GM18508 (cell line): Measurements from ENCODE around the gene SLC22A31.

Source experiments
- ATAC-seq: cut with Tn5 transposase; IDR thresholded peaks from one replicate; pipeline ENCODE4 v1.9.1; 2021; ENCODE audit warnings: moderate number of reproducible peaks; ENCODE audit not compliant: insufficient read depth, unreplicated experiment

Gene SLC22A31

DNA sequence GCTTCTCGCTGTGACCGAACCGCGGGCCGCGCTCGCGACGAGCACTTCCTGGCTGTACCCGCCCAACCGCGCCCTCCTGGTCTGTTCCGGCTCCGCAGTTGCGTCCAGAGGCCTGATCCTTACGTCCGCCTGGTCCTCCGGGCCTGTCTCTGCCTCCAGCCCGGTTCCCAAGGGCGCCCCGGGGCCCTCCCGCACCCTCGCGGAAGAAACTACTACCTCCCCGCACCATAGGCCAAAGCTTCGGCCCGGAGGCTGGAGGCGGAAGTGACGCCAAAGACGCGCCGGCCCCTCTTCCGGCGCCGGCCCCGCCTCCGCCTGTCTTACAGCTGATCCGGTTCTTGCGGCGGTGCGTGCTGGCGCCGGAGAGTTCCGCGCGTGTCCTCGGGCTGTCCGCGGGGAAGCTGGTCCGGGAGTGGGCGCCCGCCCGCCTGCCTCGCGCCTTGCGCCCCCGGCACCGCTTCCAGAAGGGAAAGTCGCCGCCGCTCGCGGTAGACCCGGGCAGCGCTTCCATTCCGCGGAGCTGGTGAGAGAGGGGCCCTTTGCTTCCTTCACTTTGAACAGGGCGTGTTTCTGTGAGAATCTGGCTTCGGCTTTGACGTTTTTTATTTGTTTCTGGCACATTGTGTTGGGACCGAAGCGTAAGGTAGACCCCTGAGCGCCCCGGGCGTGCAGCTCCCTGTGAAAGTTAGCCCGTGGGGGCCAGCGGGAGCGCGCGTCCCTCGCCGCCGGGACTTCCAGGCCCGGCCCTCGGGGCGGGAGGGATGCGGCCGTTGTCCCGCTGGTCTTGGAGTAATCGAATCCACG is 17.3 kb upstream of the SLC22A31 start, which contains the start of gene ZNF778:
Gene ZNF778, plus strand, starts transcription at position 316 of the 804 bp plus-strand sequence. CDS start 3,425 bp downstream, outside the sequence.
- no peak for ATAC-seq

DNA sequence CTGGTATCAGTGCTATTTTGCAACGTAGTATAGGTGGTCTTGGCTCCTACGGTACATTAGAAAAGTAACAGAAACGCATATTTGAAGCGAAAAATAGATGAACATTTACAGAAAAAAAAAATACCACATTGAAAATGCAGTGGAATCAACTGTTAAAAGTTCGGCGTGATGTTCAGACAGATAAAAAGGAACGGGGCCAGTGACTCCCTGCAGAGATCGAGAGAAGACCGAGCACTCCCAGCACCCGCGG is 16.7 kb upstream of the SLC22A31 start:
- ATAC-seq = no peak

DNA sequence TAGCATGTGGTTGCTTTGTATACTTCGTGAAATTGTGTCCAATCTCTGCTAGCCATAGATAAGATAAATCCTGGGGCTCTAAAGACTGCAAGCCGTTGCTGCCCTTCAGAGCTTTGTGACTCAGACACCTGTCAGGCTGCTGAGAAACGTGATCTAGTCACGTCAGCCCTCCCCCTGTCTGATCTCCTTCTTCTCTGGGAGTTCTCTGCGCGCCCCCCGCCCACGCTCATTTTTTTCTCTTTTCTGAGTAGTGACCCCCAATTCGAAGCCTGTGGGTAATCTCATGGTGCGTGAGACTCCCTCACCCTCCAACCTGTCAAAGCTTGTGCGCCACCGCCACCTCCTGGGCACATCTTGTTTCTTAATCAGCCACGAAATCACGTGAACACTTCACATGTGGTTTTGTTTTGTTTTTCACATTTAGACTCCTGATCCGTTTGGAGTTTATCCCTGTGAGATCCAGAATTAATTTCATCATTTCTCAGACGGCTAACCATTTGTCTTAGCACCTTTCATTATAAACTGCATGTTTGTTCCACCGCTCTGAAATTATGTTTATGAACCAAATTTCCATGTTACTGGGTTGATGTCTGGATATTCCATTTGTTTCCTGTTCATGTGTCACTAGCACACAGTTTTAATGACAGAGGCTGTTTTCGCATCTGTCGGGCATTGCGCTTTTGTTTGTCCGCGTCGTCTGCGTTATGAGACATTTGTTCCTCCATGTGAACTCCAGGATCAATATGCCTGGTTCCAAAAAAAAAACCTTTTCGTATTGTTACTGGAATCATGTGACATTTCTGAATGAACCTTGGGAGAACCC is 16.2 kb upstream of the SLC22A31 start:
- no peak for ATAC-seq

DNA sequence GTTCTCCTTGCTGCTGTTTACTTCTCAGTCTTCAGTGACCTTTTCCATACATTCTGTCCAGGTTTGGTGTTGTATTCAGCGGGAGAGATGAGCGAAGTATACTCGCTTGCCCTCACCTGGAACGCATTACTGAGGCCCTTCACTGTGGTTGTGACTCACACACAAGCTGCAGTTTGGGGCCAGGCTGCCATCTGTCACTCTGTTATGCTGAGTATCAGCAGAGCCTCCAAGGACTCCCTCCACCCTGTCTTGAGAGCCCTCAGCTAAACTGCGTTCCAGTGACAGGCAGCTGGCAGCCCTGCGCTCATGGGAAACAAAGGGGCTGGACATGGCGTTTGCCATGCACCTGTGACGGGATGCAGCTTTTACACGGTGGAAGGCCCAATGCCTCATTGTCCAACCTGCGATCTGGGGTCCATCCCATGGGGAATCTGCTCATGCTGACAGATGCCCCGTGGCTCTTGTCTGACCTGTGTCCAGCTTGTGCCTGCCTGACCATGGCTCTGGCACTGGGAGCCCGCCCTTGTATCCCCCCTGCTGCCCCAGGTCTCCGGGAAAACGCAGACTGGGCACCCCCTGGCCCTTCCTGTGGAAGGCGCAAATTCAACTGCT is 10.7 kb upstream of the SLC22A31 start:
- ATAC-seq = no peak

DNA sequence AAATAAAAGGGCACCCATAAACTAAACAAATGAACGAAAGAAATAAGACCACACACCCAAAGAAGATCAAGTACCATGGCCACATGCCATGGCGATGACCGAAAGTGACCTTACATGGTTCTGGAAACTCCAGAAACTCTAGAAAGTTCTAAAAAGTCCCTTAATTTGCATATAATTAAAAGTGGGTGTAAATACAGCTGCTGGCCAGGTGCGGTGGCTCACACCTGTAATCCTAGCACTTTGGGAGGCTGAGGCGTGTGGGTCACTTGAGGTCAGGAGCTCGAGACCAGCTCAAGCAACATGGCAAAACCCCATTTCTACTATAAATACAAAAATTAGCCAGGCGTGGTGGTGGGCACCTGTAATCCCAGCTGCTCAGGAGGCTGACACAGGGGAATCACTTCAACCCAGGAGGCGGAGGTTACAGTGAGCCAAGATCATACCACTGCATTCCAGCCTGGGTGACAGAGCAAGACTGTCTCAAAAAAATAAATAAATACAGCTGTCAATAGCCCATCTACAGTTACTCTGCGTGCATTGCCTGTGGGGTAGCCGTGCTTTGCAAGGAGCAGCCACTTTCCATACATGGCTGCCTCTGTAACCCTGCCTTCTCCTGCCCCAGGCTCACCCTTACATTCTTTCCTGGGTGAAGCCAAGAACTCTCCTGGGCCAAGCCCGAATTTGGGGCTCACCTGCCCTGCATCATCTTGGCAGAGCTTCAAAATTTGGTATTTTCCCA is 10.0 kb upstream of the SLC22A31 start:
- ATAC-seq = no peak

DNA sequence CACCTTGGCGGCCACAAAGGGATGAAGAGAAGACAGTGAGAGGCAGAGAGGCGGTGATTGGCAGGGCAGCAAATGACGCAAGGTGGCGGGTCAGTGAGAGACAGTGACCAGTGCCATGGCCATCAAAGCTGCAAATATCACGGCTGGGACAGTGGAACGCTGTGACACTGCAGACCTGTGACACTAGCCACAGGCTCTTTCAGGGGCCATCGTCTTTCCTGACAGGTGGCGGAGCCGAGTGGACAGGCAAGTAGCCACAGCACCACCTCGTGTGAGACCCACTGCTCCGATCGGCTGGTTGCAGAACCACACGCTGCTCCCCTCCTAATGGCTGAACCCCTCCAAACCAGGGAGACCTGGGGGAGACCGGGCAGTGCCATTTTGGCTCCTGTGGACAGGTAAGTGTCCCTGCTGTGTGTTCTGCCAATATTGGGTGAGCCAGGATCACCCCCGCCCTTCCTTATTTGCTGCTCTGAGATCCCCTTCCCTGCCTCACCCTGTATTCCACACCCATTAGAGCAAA is 9.2 kb upstream of the SLC22A31 start:
- ATAC-seq = no peak

DNA sequence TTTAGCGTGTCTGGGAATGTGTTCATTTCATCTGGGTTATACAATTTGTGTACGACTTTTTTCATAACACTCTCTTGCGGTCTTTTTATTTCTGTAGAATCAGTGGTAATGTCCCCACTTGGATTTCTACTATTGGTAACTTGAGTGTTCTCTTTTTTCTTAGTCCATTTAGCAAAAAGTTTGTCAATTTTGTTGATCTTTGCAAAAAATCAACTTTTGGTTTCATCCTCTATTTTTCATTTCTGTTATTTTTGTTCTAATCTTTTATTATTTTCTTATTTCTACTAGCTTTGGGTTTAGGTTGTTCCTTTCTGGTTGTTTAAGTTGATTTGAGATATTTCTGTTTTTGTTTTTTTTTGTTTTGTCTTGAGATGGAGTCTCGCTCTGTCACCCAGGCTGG is 7.7 kb upstream of the SLC22A31 start:
- ATAC-seq = no peak

DNA sequence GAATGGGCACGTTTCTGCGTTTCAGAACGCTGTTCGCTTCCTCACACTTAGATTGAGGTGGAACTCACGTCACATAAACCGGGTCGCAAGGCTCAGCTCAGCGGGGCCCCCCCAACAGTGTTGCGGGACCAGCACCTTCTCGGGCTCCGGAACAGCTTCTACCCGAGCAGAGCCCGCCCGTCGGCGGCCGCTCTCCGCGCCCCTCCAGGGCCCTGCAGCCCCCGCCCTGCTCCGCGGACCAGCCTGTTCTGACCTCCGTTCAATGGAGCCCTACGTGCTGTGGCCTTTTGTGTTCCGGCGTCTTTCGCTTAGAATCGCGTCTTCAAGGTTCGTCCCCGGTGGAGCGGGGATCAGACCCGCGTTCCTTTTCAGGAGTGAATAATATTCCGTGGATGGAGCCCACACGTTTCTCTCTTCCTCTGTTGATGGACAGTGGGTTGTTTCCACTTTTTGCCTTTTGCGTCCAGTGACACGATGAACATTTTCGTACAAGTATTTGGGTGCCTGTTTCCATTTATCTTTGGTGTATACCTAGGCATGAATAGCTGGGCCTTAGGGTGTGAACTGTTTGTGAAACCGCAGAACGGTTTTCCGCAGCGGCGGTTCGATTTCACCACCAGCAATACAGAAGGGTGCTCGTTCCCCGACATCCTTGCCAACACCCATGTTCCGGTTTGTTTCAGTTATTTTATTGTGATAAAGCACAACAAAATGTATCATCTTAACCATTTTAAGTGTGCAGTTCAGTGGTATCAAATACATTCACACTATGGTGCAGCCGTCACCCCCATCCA is 2.3 kb upstream of the SLC22A31 start:
- no peak for ATAC-seq

DNA sequence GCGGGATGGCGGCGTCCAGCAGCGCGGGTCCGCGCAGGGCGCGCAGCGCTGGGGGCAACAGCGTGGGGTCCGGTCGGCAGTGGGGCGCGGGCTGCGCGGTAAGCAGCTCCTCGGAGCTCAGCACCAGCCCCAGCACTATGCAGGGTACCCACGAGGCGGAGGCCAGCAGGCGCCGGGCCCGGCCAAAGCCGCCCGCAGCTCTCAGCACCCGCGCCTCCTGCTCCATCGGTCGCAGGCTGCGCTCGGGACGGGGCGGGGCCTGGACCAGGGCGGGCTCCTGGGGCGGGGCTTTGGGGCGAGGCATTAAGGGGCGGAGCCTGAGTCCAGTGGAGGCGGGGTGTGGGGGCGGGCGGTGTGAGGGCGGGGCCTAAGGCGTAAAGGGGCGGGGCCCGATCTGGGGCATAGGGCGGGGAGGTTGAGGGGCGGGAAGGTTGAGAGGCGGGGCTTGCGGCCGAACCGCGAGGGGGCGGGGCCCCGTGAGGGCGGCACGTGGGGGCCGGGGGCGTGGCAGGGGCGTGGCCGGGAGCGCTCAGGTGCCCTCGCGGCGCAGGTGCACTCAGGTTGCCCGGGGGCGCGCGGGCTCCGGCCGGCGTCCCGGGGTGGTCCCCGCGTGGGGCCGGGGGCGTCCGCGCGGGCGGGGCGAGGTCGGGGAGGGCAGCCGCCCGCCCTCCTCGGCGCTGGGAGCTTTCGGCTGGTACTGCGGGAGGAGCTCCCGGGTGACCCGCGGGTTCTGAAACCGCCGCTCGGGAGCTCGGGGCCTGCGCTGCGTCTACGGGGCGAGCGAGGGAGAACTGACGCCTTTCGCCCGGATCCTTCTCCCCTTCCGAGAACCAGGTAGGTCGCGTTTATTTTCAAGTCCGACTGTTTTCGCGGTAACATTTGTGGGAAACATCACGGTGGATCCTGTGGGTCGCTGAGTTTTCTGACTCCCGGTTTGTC is 1.4 kb upstream of the SLC22A31 start:
- ATAC-seq = no peak

DNA sequence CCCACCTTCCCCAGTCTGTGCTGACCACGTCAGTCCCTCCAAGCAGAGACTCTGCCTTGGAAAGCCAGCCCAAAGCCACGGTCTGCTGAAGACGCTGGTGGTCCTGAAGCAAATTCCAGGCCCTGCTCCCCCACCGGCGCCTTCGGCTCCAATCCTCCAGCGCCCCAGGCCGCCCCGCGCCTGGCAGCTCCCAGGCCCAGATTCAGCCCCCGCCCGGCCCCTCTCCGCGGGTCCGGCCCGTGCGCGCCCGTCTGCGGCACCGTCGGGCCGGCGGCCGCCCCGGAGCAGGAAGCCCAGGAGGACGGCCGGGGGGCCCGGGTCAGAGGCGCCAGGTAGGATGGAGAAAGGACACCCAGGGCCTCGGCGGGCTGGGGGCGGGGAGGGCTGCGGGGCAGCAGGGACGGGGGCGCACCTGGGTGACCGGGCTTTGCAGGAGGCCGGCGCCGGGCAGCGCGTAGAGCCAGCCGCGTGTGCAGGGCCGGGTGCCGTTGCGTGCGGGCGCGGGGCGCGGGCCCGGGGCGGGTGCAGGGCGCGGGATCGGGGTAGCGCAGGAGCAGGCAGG is 594 bp upstream of the SLC22A31 start:
- no peak for ATAC-seq

DNA sequence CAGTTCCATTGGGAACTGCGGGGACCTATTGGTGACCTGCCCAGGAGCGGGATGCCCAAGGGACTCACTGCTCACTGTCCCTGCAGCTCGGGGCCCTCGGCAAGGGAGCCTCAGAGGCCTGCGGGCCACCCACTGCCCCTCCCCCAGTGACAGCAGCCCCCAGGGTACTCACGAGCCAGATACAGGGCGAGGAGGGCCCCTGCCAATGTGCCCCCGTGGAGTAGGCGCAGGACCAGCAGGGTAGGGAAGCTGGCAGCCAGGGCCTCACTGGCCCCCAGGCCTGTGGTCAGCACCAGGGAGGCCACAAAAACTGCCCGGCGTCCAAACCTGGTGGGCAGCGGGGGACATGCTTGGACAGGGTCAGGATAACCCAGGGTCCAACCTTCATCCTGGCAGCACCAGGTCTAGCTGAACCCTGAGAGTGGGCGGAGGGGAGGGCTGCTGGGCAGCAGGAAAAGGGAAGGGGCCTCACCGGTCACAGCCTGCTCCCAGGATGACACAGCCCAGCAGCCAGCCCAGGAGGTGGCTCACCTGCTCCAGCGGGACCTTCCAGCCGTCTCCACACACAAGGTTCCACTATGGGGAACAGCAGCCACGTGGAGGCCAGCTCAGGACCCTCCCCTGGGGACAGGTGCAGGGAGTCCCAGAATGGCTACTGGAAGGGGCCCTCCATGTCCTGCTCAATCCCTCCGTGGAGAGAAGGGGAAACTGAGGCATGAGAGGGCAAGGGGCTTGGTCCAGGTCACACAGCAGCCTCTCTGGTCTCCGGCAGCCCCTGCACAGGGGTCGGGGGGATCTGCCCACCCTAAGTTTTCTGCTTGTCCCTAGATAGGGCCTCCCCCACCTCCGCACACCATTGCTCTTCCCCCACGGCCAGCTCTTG is 855 bp downstream of the SLC22A31 start:
- no peak for ATAC-seq

DNA sequence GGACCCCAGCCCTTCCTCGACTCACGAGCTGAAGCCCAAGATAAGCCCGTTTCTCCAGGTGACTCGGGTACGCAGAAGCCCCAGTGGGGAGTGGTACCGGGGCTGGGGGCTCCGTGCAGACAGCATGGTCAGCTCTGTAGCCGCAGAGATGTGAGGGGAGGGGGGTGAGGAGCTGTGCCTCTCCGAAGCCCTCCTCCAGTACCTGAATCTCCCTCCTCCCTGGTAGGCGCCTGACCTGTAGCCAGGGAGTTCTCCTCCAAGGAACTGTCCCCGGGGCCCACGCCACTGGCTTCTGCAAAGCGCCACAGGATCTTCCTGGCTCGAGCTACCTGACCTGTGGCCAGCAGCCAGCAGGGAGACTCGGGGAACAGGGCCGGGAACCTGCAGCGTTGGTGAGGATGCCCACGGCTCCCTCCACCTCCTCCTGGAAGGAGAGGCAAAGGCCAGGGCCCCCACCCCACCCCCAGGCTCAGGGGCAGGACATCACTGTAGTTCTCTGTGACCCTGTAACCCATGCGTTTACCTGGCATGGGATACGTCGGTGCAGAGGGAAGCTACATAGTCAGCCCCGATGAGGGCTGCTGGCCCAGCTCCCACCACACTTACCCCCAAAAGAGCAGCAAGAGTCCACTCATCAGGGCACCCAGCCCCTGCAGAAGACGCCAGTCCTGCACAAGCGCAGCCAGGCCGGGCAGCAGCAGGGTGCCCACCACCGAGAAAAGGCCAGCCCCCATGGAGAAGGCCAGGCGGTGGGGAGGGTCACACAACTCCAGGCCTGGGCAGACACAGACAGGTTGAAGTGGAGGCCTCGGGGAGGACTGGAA is 1.7 kb downstream of the SLC22A31 start:
- ATAC-seq = no peak

DNA sequence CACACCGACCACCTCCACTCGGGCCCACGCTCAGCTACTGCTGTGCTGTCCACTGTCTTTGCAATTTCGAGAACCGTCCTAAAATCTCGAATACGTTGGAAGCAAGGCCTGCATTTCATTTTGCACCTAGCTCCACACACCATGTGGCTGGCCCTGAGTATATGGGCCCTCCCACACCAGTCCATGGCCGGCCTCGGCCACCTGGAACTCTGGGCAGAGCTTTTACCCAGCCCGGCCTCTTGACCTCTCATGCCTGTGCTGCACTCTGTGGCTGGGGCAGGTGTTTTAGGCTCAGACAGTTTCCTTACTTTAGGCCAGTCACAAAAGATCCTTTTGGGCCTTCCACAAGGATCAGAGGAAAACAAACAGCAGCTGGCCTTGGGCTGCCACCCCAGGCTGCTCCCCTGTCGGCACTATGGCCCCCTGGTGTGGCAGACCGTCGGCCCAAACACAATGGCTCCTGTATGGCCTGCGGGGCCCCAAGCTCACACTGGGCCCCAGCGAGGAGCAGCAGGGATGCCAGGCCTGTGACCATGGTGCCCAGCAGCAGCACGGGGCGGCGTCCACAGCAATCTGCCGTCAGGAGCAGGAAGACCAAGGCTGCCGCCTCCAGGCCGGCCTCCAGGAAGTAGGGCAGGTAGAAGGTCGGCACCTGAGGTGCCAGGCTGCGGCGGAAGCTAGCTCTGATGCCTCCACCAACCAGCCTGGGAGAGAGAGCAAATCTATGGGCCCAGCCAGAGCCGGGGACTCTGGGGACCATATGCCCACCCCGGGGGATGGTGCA is 2.5 kb downstream of the SLC22A31 start:
- ATAC-seq = no peak

DNA sequence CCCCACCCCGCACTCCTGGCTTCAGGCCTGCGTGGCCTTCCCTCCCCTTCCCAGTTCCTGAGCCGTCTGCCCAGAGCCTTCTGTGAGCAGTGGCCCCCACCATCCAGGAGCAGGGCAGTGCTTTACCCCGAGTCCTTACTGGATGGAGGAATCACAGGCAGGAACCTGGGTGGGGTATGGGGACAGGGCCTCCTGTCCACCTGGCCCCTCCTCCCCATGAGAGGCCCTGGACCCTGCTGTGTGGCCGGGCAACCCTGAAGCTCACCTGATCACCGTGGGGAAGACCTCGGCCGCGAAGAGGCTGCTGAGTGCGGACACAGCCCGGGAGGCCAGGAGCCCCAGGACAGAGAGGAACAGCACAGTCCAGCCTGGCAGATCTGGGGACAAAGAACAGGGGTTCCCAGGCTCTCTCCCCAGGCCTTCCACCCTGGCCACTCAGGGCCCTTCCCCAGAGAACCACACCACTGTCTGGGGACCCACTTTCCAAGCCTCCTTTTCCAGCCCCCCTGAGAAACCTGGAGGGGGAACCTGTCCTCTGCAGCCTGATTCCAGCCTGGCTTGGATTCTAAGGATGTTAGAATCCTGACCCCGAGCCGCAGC is 3.2 kb downstream of the SLC22A31 start:
- ATAC-seq = no peak

DNA sequence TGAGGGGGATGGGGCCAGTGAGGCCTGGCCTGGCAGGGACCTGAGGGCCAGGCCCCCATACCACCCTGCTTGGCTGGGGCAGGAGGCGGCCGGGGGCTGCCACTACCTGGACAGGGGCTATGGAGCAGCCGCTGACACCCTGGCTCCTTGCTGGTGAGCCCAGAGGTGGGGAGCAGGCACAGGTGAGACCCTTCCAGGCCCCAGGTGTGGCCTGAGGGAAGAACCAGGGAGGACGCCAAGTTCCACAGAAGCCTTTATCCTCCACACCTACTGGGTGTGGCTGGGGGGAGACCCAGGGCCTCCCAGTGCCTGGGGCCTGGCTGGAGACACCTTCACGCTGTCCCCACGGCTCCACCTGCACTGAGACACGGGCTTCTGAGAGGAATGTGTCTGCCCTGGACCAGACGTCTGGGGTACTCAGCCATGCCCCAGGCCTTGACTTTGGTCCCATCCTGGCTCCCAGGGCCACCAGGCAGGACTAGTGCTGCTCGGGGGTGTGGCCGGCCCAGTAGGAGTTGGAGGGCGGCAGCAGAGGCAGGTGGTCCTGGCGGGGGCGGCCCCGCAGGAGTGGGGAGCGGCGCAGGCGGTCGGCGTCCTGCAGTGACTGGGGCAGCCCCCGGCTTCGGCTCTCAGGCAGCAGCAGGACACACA is 4.7 kb downstream of the SLC22A31 start:
- no peak for ATAC-seq
